Activated CD4-positive, alpha-beta T cell treated with anti-CD3 and anti-CD28 coated beads for 48 hours (primary cell): ENCODE results near the gene DENND1A.
"Not testable (repeated sequence)": the region's sequence is repeated elsewhere in the genome, so short reads cannot be mapped to it uniquely, and the experiment has no call there.

Experiments
- DNase-seq: peaks from one replicate; pipeline ENCODE4 v3.0.0-alpha.2; 2020

DENND1A gene

DNA sequence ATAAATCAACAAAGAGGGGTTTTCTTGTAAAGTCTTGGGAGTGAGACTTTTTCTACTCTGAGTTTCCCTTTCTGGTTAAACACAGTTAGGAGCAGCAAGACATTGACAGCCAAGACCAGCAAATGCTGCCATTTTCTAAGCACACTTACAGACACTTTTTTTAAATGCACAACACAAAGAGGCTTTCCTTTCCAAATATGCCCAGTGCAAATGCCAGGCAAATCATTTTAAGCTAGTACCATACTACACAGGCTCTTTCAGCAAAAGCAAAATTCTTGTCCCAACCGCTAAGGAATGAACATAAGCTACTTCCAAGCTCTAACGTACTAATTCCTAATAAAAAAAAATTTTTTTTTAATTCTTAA, 68.2 kb downstream of the DENND1A start:
- DNase-seq, result no peak

DNA sequence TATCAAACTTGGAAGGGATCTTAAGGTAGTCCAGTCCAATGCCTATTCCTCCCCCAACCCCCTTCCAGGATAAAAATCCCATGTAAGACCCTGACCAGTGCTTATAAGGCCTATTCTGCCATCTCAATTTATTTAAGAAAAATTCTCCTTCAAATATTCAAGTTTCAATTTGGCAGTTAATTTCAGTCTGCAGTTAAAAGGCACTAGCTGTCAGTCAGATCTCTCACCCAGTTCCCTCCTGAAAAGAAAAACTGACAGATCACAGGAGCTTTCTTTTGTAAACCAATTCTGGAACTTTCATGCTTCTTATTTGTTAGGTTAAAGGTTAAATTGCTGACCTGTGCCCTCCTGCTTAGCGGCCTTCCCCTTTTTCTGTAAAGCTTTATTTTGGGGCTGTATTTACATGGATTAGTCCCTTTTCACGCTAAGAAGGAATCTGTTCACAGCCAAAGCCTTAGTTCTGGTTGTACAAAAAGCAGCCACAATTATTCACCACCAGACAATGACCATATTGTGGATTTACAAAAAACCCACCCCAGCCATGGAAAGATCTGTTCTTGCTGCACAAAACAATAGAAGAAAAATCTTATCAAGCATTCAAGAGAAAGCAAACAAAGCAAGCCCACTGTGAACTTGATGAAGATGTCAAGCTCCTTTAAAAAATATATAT, 68.7 kb downstream of the DENND1A start:
- no peak for DNase-seq

- DNase-seq, result no peak
Observed at GRCh38 chr9:123860603-123861002, 69.3 kb downstream of the DENND1A start.

- no peak for DNase-seq
Observed at GRCh38 chr9:123852403-123852802, 77.5 kb downstream of the DENND1A start.

DNA sequence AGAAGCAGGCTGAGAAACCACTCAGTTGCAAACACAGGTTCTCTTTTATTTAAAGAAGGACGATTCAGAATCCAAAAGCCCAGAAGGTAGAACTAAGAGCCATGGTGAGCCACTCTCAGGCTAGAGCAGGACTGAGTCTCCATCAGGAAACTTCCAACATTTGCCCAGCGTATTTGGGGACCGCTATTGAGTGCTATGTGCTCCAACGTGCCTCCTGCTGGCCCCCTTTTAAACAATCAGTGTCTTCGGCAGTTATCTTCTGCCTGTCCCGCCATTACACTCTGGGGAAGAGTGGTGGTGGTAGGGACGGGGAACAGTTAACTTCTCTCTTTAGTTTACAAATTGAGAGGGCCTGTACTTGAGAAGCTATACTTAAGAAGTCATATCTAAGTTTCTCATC, 78.1 kb downstream of the DENND1A start:
- no peak for DNase-seq

GRCh38 chr9:123848447-123849085, 81.4 kb downstream of the DENND1A start:
- no peak for DNase-seq

DNA sequence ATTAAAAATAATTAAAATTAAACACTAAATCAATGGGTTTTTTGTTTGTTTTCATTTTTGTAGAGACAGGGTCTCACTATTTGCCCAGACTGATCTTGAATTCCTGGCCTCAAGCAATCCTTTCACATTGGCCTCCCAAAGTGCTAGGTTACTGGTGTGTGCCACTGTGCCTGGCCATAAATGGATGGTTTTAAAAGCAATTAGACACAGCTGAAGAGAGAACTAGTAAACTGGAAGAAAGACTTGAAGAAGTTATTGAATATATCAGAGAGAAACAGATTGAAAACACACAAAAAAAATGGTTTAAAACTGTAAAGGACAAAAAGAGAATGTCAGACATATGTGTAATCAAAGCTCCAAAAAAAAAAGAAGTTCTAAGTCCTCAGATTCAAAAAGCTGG, 83.0 kb downstream of the DENND1A start:
- DNase-seq, result no peak

DNA sequence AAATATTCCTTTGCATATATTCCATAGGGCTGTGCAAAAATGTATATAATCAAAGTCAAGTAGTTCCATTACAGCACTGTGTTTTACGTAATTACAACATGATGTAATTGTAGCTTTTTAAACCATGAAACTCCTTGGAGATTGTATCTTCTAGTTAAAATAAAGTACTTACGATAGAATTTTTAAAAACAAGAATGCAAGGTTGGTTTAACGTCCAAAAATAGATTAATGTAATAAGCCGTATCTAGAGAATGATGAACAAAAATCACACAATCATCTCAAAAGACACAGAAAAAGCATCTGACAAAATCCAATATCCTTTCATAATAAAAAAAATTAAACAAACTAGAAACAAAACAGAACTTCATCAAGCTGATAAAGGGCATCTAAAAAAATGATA, 86.2 kb downstream of the DENND1A start:
- no peak for DNase-seq

DNA sequence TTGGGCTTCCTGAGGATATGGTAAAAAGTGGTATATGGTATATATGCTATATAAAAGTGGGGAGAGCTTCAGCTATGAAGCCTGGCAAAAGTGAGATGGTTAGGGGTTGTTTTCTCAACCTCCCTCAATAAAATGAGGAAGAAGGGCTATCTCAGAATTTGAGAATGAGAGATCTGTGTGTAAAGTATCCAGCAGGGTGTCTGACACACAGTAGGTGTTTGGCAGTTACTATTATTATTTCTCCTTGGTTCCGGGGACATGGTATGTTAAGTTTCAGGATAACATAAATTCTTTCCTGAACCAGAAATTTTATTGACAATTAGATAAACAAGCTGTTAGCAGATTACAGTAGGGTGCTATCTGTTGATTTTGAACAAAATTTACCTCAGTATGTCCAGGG, 94.1 kb downstream of the DENND1A start:
- no peak for DNase-seq

DNA sequence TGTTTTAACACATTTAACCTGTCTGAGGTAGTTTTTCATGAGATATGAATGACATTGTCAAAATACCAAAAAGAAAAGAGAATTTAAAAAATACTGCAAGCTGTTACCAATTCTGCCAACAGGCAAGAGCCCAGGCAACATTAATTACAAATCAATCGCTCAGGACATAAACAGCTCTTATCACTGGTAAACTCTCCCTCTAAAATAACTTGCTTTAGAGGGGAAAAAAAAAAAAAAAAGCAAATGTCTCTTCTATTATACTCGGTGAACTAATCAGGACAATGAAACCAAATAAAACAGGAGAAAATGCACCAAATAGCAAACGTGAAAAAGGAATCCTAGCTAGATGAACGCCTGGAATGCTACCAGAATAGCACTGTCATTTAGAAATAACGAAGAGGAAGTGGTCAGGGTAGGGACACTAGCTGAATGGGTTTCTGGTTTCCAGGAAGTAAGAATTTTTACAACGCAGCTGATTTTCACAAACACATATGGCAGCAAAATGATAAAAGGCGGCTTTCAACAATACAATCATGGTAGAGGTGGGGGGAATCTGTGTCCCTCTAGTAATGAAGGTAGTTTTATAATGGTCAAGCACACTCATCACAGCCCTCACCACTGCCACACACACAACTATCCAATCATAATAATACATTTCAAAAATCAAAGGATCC, 94.9 kb downstream of the DENND1A start:
- no peak for DNase-seq

DNA sequence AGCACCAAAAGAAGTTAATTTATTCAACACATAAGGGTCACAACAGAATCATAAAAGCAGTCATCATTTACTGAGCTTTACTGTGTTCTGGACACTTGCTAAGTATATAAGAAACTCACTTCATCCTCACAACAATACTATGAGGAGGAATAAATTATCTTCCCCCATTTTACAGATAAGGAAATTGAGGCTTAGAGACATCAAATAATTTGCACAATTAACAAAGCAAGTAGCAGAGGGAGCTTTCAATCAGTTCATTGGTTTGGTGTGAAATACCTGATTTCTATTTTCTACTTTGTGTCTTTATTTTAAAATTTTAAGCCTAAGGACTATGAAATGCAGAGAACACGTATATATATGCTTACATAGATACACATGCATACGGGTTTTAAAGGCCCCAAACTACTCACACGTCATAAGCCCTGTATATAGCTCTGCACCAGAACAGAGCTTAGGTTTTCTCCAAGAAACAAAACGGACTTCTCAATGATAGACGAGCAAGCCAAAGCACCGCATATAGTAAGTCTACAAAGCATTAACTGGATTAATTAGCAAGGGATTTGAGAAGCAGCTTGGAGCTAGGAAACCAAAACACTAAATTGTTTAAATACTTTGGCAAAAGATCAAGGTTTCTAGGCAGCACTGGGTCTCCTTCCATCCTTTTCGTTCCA, 95.6 kb downstream of the DENND1A start:
- DNase-seq, result no peak

DNA sequence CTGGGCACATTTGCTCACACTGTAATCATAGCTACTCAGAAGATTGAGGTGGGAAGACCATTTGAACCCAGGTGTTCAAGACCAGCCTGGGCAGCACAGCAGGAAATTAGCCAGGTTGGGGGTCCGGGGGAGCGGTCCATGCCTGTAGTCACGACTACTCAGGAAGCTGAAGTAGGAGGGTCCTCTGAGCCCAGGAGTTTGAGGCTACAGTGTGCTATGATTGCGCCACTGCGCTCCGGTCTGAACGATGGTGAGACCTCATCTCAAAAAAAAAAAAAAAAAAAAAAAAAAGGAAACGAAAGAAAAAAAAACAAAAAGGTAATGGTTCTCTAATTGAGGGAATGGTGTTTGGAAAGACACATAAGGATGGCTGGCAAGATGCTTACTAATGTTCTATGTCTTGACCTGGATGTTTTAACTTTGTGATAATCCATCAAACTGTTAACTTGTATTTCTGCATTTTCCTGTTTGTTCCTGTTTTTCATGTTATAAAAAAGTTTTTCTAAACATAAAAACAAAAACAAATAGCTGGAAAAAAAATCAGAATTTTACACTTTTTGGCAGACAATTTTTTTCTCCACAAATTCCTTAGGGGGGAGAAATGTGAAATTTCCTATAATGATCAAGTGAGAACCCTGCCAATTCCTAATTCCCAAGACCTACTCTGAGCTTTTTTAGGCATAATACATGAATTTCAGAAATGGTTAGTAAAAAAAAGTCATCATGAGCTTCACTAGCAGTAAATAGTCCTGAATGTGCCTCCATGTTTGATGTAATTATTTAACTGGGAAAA, 96.9 kb downstream of the DENND1A start:
- DNase-seq, result no peak

- DNase-seq, result no peak
Observed at GRCh38 chr9:123832176-123832575, 97.8 kb downstream of the DENND1A start.

DNA sequence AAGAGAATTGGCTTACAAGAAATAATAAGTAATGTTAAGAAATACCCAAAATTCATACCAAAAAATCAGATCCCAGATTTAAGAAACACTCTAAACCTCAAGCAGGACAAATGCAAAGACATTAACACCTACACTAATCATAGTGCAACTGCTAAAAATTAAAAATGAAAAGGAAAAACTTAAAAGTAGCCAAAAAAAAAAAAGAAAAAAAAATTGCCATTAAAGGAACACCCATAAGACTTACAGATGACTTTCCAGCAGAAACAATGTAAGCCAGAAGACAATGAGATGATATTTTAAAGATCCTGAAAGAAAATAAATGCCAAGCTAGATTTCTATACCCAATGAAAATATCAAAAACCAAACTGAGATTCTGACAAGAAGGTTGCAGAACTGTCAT, 101.5 kb downstream of the DENND1A start:
- DNase-seq, result no peak

DNA sequence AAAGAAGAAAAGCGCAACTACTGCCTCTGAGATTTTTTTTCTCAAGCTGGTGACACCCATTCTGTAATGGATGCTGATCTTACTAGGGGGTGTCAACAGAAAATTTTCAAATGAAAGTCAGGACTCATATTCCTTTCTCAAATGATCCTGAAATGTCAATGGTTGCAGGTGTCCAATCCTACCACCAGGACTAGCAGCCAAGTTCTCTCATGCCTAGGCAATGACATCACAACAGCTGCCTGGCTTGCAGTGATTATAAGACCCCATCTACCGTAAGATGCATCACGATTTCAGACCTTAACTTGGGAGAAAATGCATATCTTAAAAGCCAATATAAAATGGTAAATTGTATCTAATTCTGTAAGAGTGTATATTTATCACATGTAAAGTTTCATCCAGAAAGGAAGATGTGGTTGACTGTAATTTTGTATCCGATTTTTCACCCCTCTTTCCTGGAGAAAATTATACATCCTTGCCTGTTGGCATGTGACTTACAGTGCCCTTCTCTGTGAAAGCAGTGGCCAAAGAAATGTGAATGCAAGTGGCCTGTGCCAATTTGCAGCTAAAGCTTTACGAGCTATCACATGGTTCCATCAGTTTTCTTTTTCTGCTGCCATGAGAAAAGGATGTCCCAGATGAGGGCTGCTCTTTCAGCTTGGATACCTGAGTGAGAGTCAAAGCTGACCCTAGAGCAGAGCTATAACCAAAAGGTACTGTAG, 104.4 kb downstream of the DENND1A start:
- DNase-seq, result no peak

GRCh38 chr9:123823194-123823947, 106.6 kb downstream of the DENND1A start:
- no peak for DNase-seq

- DNase-seq, result no peak
Observed at GRCh38 chr9:123821619-123822018, 108.3 kb downstream of the DENND1A start.

GRCh38 chr9:123820139-123820538, 109.8 kb downstream of the DENND1A start:
- DNase-seq, result no peak

- no peak for DNase-seq
Observed at GRCh38 chr9:123816817-123817472, 113.0 kb downstream of the DENND1A start.

DNA sequence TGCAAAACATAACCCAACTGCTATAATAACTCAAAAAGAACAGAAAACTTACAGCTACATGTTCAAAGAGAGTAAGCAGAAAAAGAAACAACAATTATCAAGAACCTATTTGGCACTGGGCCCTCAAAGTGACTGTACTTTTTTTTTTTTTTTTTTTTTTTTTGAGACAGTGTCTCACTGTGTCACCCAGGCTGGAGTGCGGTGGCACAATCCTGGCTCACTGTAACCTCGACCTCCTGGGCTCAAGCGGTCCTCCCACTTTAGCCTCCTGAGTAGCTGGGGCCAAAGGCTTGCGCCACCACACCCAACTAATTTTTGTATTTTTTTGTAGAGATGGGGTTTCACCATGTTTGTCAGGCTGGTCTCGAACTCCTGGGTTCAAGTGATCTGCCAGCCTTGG, 114.1 kb downstream of the DENND1A start:
- not testable (repeated sequence) for DNase-seq

DNA sequence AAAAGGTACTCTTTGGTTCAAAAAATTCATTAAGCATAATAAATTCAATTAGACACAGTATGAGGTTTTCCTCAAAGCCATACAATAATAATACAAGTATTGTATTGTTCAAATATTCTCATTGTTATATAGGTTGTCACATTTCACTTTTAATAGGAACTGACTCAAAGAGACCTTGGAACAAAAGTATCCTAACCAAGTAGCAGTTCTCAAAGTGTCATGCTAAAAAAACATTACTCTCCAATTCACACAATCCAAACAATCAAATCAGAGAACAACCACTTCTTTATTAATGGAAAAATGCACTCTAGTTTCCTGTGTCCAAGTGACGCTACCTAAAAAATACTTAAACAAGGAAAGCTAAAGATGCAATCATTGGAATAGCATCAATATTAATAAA, 115.4 kb downstream of the DENND1A start:
- DNase-seq, result no peak
